ENCODE data around the gene FMNL2. TPM values are rescaled to one million over a fixed set of nuclear protein-coding genes. Genes with fewer than 3 reads are reported as not detected.

The FMNL2 gene
- total RNA-seq, 1 experiment from 2014 or later, result 28.1 TPM

GRCh38 chr2:152389483-152389882 lies 54.5 kb downstream of the FMNL2 start:
- Histone ChIP-seq H3K79me2 (ENCODE audit: insufficient read depth, low read length) (peaks cover 32% of the 10 kb centered on the region), H3K36me3 (ENCODE audit: control insufficient read depth in 1 of 2, insufficient read depth in 2 of 2, low read length in 2 of 2) (no peaks in the 10 kb centered on the region), H2AFZ (ENCODE audit: low read depth, low read length, poor library complexity, severe bottlenecking) (no peak overlapping the region), H3K9ac (ENCODE audit: low read length) (no peak overlapping the region), H3K27ac (ENCODE audit: low read depth, low read length) (no peak overlapping the region), H3K4me3 (replicated peaks in 1 of 2; ENCODE audit: low read depth in 1 of 2, low read length in 2 of 2) (no peak overlapping the region), H3K27me3 (ENCODE audit: insufficient read depth, low read length) (no peaks in the 10 kb centered on the region), H3K4me1 (ENCODE audit: control insufficient read depth in 1 of 2, insufficient read depth in 2 of 2, low read length in 2 of 2) (no peaks in the 10 kb centered on the region), H3K9me2 (ENCODE audit: insufficient read depth) (no peaks in the 10 kb centered on the region; the same call in 1 of the 2 replicates), H3K9me3 (ENCODE audit: control insufficient read depth in 1 of 2, insufficient read depth in 1 of 2, low read depth in 1 of 2, low read length in 2 of 2) (no peaks in the 10 kb centered on the region), H4K20me1 (ENCODE audit: insufficient read depth) (no peaks in the 10 kb centered on the region), H3K4me2 (ENCODE audit: low read length) (no peak overlapping the region)
- CTCF ChIA-PET, result no interaction called here
- POLR2A ChIA-PET, result no interaction called here
- intact Hi-C loops (cut with micrococcal nuclease), result no loop called here
- TF ChIP-seq, protein P1, sequence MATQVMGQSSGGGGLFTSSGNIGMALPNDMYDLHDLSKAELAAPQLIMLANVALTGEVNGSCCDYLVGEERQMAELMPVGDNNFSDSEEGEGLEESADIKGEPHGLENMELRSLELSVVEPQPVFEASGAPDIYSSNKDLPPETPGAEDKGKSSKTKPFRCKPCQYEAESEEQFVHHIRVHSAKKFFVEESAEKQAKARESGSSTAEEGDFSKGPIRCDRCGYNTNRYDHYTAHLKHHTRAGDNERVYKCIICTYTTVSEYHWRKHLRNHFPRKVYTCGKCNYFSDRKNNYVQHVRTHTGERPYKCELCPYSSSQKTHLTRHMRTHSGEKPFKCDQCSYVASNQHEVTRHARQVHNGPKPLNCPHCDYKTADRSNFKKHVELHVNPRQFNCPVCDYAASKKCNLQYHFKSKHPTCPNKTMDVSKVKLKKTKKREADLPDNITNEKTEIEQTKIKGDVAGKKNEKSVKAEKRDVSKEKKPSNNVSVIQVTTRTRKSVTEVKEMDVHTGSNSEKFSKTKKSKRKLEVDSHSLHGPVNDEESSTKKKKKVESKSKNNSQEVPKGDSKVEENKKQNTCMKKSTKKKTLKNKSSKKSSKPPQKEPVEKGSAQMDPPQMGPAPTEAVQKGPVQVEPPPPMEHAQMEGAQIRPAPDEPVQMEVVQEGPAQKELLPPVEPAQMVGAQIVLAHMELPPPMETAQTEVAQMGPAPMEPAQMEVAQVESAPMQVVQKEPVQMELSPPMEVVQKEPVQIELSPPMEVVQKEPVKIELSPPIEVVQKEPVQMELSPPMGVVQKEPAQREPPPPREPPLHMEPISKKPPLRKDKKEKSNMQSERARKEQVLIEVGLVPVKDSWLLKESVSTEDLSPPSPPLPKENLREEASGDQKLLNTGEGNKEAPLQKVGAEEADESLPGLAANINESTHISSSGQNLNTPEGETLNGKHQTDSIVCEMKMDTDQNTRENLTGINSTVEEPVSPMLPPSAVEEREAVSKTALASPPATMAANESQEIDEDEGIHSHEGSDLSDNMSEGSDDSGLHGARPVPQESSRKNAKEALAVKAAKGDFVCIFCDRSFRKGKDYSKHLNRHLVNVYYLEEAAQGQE (IDR thresholded peaks at IDR 0.05; ENCODE audit: low read depth), result no peak
- TF ChIP-seq ELF1 (IDR thresholded peaks at IDR 0.05; ENCODE audit: borderline replicate concordance, low read depth), result no peak
- no peak for TF ChIP-seq SRF (IDR thresholded peaks at IDR 0.05; ENCODE audit: low read depth)
- TF ChIP-seq POLR2AphosphoS5 (IDR thresholded peaks at IDR 0.05; ENCODE audit: low read depth, low read length), result no peak
- TF ChIP-seq JUND (IDR thresholded peaks at IDR 0.05), result no peak
- TF ChIP-seq TCF7L2 (IDR thresholded peaks at IDR 0.05; ENCODE audit: borderline replicate concordance, extremely low read depth, insufficient read depth, insufficient read length), result no peak
- TF ChIP-seq EZH2phosphoT487 (IDR thresholded peaks at IDR 0.05; ENCODE audit: borderline replicate concordance), result no peak
- DNase-seq (ENCODE audit: low read depth, low spot score), result no peak
- ATAC-seq, result no peak
- RAD21 ChIA-PET (ENCODE audit: low non-redundant PET in 1 of 2, low total read pairs in 2 of 2, uncharacterized antibody in 2 of 2, unreplicated experiment in 2 of 2), result no interaction called here
- no TSS peak for BruUV-seq (replicated peaks)

- H3K27me3 ChIP-seq (ENCODE audit: insufficient read depth, low read length), result no peaks in the 10 kb centered on the region
- BruUV-seq (replicated peaks), result no TSS peak
- H3K4me1 ChIP-seq (ENCODE audit: control insufficient read depth in 1 of 2, insufficient read depth in 2 of 2, low read length in 2 of 2), result no peaks in the 10 kb centered on the region
- no peak overlapping the region for H3K4me2 ChIP-seq (ENCODE audit: low read length)
- H3K27ac ChIP-seq (ENCODE audit: low read depth, low read length), result no peak overlapping the region
- no peaks in the 10 kb centered on the region; the same call in 1 of the 2 replicates for H3K9me2 ChIP-seq (ENCODE audit: insufficient read depth)
- intact Hi-C loops (cut with micrococcal nuclease), result no loop called here
- ChIA-PET CTCF (no interaction called here), RAD21 (ENCODE audit: low non-redundant PET in 1 of 2, low total read pairs in 2 of 2, uncharacterized antibody in 2 of 2, unreplicated experiment in 2 of 2) (no interaction called here), POLR2A (no interaction called here)
- H3K9ac ChIP-seq (ENCODE audit: low read length), result no peak overlapping the region
- peaks cover 23% of the 10 kb centered on the region for H3K79me2 ChIP-seq (ENCODE audit: insufficient read depth, low read length)
- no peaks in the 10 kb centered on the region for H3K9me3 ChIP-seq (ENCODE audit: control insufficient read depth in 1 of 2, insufficient read depth in 1 of 2, low read depth in 1 of 2, low read length in 2 of 2)
- no peak for ATAC-seq
- H4K20me1 ChIP-seq (ENCODE audit: insufficient read depth), result no peaks in the 10 kb centered on the region
- no peaks in the 10 kb centered on the region for H3K36me3 ChIP-seq (ENCODE audit: control insufficient read depth in 1 of 2, insufficient read depth in 2 of 2, low read length in 2 of 2)
- no peak overlapping the region for H2AFZ ChIP-seq (ENCODE audit: low read depth, low read length, poor library complexity, severe bottlenecking)
- no peak for DNase-seq (ENCODE audit: low read depth, low spot score)
- H3K4me3 ChIP-seq (replicated peaks in 1 of 2; ENCODE audit: low read depth in 1 of 2, low read length in 2 of 2), result no peak overlapping the region
- TF ChIP-seq SP1 (IDR thresholded peaks at IDR 0.05; ENCODE audit: low read depth), result no peak
- TF ChIP-seq EGR1 (IDR thresholded peaks at IDR 0.05; ENCODE audit: low read depth), result no peak
- no peak for TF ChIP-seq EZH2phosphoT487 (IDR thresholded peaks at IDR 0.05; ENCODE audit: borderline replicate concordance)
- TF ChIP-seq ZNF274 (IDR thresholded peaks at IDR 0.05; ENCODE audit: low read depth, low read length), result no peak
- no peak for TF ChIP-seq ELF1 (IDR thresholded peaks at IDR 0.05; ENCODE audit: borderline replicate concordance, low read depth)
- no peak for TF ChIP-seq YY1 (IDR thresholded peaks at IDR 0.05; ENCODE audit: extremely low read depth, insufficient replicate concordance, low read depth, low read length)
- no peak for TF ChIP-seq SIN3A (IDR thresholded peaks at IDR 0.05; ENCODE audit: low read depth)
- TF ChIP-seq CEBPB (IDR thresholded peaks at IDR 0.05; ENCODE audit: low read depth), result no peak
- TF ChIP-seq JUND (IDR thresholded peaks at IDR 0.05), result no peak
- TF ChIP-seq, protein P1 (IDR thresholded peaks at IDR 0.05; ENCODE audit: low read depth), result no peak
- no peak for TF ChIP-seq SRF (IDR thresholded peaks at IDR 0.05; ENCODE audit: low read depth)
- no peak for TF ChIP-seq EZH2 (IDR thresholded peaks at IDR 0.05)
Measured at GRCh38 chr2:152390837-152391236, 55.9 kb downstream of the FMNL2 start.

All from HCT116 (cell line).